ENCODE measurements around the gene CEBPB.

The CEBPB gene

GRCh38 chr20:50145566-50145965 is 45.1 kb upstream of the CEBPB start:
- Histone ChIP-seq H3K9me3 (no peaks in the 10 kb centered on the region), H3K4me3 (no peak overlapping the region), H3K36me3 (peaks cover 9 to 43% (median 33%) of the 10 kb centered on the region in 3 donors), H3K27ac (peak overlapping the region; percentile 68 to 73), H3K4me1 (peaks cover 0 to 58% (median 31%) of the 10 kb centered on the region in 4 donors), H3K27me3 (no peaks in the 10 kb centered on the region)
- no peak for DNase-seq
- intact Hi-C loops (cut with DNase I; ENCODE audit: low total_unique reads): no loop called here
- no peak for TF ChIP-seq CTCF (IDR thresholded peaks at IDR 0.05)

GRCh38 chr20:50146214-50146613 is 44.4 kb upstream of the CEBPB start:
- Histone ChIP-seq H3K4me1 (peaks cover 0 to 64% (median 35%) of the 10 kb centered on the region in 4 donors), H3K4me3 (no peak overlapping the region), H3K27me3 (no peaks in the 10 kb centered on the region), H3K27ac (peak overlapping the region; percentile 57 to 73), H3K36me3 (peaks cover 9 to 37% (median 28%) of the 10 kb centered on the region in 3 donors), H3K9me3 (no peaks in the 10 kb centered on the region)
- intact Hi-C loops (cut with DNase I; ENCODE audit: low total_unique reads): no loop called here
- no peak for TF ChIP-seq CTCF (IDR thresholded peaks at IDR 0.05)
- DNase-seq: no peak

- Histone ChIP-seq H3K36me3 (peaks cover 9 to 30% (median 20%) of the 10 kb centered on the region in 3 donors), H3K4me1 (peaks cover 0 to 72% (median 39%) of the 10 kb centered on the region in 4 donors), H3K4me3 (no peak overlapping the region), H3K27me3 (no peaks in the 10 kb centered on the region), H3K27ac (peak overlapping the region; percentile 57 to 73), H3K9me3 (no peaks in the 10 kb centered on the region)
- intact Hi-C loops (cut with DNase I; ENCODE audit: low total_unique reads): no loop called here
- TF ChIP-seq CTCF (IDR thresholded peaks at IDR 0.05): no peak
- peak; percentile 53 to 69 for DNase-seq
Observed at GRCh38 chr20:50146732-50147662, 43.6 kb upstream of the CEBPB start.

GRCh38 chr20:50149481-50150254 is 41.0 kb upstream of the CEBPB start:
- intact Hi-C loops (cut with DNase I; ENCODE audit: low total_unique reads): no loop called here
- H3K27me3 ChIP-seq: no peaks in the 10 kb centered on the region
- no peak for DNase-seq
- no peaks in the 10 kb centered on the region for H3K9me3 ChIP-seq
- H3K27ac ChIP-seq: peak overlapping the region in 1 of 2 donors; percentile 2
- H3K4me3 ChIP-seq: no peak overlapping the region
- peaks cover 0 to 77% (median 47%) of the 10 kb centered on the region in 4 donors for H3K4me1 ChIP-seq
- TF ChIP-seq CTCF (IDR thresholded peaks at IDR 0.05): no peak
- H3K36me3 ChIP-seq: peaks cover 0 to 15% (median 6%) of the 10 kb centered on the region in 3 donors

- Histone ChIP-seq H3K9me3 (no peaks in the 10 kb centered on the region), H3K4me3 (peak overlapping the region in 1 of 2 donors; percentile 94), H3K4me1 (peaks cover 0 to 63% (median 39%) of the 10 kb centered on the region in 4 donors), H3K27me3 (no peaks in the 10 kb centered on the region), H3K36me3 (peaks cover 0 to 15% (median 6%) of the 10 kb centered on the region in 3 donors), H3K27ac (peak overlapping the region; percentile 2 to 84)
- no peak for TF ChIP-seq CTCF (IDR thresholded peaks at IDR 0.05)
- DNase-seq: no peak
- intact Hi-C loops (cut with DNase I; ENCODE audit: low total_unique reads): no loop called here
Observed at GRCh38 chr20:50151034-50151743, 39.4 kb upstream of the CEBPB start.

Measured in tibial artery (tissue), 4 donors.